ENCODE data around the gene MTCL1.

- TF ChIP-seq, protein P1, sequence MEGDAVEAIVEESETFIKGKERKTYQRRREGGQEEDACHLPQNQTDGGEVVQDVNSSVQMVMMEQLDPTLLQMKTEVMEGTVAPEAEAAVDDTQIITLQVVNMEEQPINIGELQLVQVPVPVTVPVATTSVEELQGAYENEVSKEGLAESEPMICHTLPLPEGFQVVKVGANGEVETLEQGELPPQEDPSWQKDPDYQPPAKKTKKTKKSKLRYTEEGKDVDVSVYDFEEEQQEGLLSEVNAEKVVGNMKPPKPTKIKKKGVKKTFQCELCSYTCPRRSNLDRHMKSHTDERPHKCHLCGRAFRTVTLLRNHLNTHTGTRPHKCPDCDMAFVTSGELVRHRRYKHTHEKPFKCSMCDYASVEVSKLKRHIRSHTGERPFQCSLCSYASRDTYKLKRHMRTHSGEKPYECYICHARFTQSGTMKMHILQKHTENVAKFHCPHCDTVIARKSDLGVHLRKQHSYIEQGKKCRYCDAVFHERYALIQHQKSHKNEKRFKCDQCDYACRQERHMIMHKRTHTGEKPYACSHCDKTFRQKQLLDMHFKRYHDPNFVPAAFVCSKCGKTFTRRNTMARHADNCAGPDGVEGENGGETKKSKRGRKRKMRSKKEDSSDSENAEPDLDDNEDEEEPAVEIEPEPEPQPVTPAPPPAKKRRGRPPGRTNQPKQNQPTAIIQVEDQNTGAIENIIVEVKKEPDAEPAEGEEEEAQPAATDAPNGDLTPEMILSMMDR (IDR thresholded peaks at IDR 0.05; ENCODE audit: insufficient read depth, low read depth, low read length): no peak
- TF ChIP-seq EZH2 (IDR thresholded peaks at IDR 0.05; ENCODE audit: insufficient read depth, low read length): no peak
These were observed 142.5 kb downstream of the MTCL1 start for GRCh38 chr18:8847900-8848299.
